GM23248 (cell line): ENCODE data around the gene HOGA1.

Experiments
- EZH2 ChIP-seq: fragments of 200-600 bp; sonication (generic); IDR thresholded peaks from 2 replicates; pipeline ENCODE4 v1.6.1; 2018; ENCODE audit warnings: antibody characterized with exemption, mild to moderate bottlenecking; ENCODE audit not compliant: insufficient read depth, poor library complexity, severe bottlenecking
- EZH2phosphoT487 ChIP-seq: fragments of 200-600 bp; sonication (generic); IDR thresholded peaks from 2 replicates; pipeline ENCODE4 v1.6.1; 2018; ENCODE audit warnings: antibody characterized with exemption, moderate library complexity, mild to moderate bottlenecking, low read depth; ENCODE audit not compliant: insufficient read depth

GRCh38 chr10:97566336-97566996, 17.7 kb upstream of the HOGA1 start:
- no peak for TF ChIP-seq EZH2
- TF ChIP-seq EZH2phosphoT487, result no peak
